Endothelial cell of hepatic sinusoid (primary cell): ENCODE measurements around the gene TTC28.

ENCODE experiments used
- in situ Hi-C: cut with HindIII; loops from 2 replicates; pipeline ENCODE4 v1.10.0; 2017; ENCODE audit warnings: low sequenced_read_pairs

Gene TTC28

DNA sequence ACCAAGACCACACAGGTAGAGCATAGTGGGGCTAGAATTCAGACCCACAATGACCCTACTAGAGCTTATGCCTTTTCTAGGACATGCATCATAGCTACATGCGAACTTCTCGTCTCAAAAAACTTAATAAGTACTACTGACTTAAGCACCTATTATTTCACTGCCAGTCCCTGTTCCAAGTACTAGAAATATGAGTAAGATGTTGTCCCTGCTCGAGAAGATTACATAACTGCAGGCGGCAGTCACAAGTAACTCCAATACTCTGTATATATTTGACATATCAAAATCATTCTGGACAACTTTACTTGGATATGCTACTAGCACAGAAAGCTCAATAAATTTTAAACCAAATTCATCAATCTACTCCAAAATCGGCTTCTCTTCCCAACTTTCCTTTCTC lies 235.0 kb downstream of the TTC28 start:
- in situ Hi-C loops = no loop called here

DNA sequence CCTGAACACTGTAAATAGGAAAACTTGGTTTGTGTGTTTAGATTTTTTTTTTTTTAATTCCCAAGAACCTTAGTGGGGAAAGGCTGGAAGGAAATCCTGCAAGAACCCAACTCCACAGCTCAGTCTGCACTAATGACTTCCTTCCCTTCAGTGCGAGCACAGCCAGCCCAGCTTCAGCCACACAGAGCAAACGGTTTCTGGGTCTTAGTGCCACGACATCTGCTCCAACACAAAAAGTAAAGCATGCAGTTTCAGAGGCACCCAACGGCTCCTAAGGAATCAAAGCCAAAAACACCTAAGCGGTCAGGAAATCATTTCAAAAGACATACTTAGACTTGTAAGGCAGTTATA lies 236.1 kb downstream of the TTC28 start:
- in situ Hi-C loops = no loop called here

DNA sequence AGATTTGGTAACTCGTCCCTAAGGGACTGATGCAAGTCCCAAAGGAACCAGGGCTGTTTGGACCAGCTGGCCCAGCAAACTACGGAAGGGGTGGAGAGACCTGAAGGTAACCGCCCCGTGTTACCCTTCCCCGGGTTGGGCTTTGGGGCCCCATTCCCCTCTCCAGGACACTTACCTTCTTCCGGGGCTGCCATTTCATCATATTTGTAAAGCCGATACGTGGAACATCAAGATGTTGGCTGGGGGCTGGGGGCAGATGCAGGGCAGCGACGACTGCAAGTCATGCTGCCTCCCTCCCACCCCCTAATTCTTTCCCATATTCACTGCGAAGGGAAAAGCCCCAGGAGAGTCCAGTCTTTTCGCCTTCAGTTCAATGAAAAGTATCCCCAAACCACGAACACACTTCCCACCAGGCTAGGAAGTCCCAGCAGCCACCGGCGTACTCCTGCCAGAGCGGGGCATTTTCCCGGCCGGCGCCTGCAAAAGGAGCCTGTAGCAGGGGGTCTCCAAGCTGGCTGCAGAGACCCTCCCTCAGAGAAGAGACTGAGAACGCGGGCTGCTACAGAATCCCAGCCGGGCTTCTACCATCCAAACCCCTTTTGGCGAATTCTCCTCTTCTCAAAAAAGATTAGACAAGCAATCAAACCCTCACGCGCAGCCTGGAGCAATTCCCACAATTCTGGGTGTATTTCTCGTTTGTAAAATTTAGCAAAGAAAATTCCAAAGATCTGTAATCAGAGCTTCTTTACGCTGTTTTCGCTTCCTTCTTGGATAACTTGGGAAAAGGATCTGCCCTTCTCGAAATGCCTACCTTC lies 236.7 kb downstream of the TTC28 start:
- in situ Hi-C loops = no loop called here

DNA sequence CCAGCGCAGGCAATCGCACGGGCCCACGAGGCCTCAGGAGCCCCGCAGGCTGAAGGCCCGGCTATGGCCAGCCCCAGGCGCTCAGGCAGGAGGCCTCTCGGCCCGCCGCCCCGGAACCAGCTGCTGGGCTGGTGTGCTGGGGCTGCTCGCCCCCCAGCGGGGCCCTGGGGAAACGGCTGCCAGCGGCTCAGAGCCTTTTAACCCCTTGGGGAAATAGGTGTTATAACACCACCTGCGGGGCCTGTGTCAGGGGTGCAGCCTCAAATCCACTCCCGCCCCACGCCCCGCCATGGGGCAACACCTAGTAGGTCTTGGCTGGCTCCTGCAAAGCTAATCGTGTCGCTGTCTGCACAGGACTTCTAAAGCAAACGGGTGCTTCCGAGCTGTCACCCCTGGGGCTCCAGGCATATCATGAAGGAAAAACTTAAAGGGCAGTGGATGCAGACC lies 237.4 kb downstream of the TTC28 start:
- in situ Hi-C loops = no loop called here

DNA sequence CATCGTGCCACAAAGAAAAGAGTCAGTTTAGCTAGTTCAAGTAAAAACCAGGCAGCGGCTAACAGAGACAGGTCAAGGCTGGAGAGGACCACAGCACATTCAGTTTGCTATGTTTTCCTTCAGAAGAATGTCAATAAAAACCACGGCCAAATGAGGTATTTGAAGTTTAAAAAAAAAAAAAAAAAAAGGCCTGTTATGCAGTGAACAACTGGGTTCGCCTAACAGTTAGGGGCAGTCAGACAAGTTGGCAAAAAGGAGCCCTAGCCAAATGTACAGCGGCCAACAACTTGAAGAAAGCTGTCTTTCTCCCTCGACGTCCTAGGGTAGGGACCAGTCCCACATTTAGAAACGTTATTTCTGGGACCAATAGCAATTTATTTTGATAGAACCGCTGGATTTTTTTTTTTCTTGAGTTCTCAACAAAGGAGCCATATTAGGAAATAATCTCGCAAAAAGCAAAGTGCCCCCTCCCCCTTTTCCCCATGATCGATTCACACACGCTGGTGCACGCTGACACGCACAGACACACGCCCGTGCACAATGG lies 237.8 kb downstream of the TTC28 start:
- in situ Hi-C loops = no loop called here

DNA sequence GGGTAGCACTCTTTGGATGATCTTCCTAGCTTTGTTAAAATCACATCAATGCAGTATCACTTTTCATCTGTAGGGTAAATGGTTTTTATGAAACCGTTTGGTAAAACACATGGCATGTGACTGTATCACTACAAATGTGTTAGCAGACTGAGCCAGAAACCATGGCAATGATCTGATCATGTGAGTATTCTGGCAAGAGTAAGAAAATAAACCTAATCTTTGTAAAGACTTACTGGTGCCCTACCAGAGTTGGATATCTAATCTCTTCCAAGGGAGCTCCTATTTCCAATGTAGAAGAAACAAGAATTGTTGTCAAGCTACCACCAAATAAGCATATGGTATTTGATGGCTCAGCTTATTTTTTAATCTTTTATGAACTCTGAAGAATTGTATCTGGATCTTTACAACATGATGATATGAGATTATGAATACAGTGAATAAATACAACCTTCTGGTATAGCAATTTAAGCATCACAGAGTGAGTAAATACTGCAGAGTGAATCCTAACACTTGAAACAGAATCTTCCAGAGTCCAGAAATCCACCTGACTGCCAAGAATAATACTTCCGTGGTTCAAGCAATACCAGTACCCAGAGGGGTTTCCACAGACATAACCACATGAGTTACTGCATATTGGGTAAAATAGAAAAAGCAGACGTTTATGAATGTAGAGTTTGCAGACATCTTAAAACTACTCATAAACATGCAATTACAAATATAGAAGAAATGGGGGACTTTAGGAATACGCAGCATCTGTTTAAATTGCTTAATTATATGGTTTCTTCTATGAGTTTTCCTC lies 238.8 kb downstream of the TTC28 start:
- in situ Hi-C loops = no loop called here

DNA sequence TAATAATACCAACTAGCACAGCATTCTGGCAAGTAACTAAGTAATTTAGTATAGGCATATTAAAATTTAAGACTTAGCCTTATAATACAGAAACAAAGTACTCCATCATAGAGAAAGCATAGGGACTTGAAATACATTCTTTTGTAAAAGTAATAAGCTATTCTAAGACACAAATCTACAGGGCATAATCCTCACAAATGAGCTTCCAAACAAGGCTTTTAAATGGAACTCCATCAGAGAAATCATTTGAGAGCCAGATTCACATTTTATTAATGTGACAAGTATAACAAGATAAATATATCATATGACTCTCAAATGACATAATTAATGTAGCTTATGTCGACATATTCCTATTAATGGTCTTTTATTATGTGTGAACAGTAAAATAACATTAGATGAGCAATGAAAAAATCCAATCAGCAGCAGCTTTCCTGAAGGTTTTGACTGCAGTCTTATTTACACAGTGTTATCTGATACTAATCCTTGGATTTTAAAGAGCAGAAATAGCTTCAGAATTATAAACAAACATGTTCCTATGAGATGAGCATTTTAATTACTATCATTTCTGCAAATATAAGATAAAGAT lies 241.4 kb downstream of the TTC28 start:
- in situ Hi-C loops = no loop called here

DNA sequence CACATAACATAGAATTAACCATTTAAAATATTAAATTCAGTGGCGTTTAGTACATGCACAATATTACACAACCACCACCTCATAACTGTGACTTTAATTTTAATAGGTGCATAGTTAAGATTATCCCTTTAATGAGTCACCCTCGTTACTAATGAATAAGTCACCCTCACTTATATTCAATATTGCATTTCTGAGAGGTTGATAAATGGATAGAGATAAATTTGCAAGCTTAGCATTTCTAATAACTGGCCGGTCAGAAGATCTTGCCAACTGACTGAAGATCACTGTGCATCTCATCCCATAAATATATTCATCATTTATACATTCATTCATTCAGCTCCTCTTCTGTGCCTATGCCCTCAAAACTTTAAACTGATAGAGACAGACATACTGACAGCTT lies 243.7 kb downstream of the TTC28 start:
- in situ Hi-C loops = no loop called here

DNA sequence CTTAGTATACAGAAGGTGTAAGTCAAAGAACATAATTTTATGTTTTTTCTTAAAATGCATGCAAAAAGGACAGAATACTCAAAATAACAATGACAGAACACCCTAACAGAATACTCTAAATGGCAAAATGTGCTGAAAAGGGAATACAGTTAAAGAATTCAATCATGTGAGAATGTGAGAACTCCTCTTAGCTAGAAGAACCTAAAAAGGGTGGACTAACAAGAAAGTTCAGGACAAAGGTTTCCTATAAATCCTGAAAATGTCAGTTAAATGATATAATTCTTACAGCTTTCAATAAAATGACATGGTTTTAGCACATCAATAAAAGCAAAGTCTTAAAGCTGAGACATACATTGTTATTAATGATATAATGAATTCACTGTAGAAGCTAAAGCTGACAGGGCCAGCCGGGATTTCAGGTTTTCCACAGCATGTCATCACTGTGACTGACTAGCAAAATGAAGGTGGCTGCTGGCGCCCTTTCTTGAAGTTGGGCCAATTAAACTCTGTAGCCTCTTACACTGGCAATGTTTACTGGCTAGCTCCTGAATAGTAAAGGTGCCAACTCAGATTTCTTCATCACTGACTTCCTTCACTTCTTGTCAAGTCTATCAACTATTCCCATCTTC lies 244.4 kb downstream of the TTC28 start:
- in situ Hi-C loops = no loop called here

DNA sequence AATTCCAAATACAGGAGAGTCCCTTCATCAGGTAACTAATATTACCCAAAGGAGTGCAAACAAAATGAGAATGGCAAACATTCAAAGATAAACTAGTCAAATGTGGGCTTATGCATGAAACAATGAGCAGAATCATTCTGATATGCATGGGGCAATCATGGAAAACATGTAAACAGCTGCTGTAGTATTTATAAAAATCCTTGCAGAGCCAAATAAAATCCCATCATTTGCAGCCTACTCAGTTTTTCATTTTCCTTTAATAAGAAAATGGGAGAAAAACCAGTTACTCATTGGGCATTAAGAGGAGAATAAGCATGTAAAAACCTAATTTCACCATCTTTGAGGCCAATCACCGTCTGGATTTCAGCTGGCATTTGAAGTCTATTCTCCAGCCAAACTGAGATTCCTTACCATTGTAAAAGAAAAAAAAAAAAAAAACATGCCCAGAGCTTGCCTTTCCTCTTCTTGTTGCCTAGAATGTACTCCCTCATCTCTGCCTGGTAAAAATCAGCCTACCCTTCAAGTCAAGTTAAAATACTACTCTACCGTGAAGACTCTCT lies 249.1 kb downstream of the TTC28 start:
- in situ Hi-C loops = no loop called here

DNA sequence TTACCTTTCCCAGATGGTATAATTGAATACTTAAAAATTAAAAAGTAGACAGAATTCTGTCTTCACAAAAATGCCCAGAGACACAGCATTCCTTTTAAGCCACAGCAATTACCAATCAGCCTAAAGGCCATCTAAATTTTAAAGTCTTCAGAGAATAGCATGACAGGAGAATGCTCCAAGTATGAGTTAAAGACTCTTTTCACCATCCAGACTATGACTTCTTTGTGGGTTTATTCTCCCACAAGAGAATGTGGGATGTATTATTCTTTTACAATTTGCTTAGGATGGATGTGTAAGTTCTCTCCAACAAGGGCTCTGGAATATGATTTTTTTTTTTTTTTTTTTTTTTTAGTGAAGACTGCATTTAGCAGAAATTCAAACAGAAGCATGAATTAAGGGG lies 249.9 kb downstream of the TTC28 start:
- in situ Hi-C loops = no loop called here

DNA sequence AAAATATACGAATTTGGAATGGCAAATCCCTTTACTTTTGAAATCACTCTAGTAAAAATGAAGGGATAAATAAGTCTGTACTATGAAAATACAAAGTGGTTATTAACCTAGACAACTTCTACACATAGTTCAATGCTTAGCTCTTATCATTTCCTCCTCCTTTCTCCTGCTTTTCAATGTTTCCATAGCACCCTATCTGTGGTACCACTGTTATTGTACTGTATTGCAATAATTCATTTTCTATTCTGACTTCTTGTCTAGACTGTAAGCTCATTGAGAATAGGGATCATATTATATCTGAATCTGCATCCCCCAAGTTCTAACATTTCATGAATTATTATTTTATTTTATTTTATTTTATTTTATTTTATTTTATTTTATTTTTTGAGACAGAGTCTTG lies 251.4 kb downstream of the TTC28 start:
- in situ Hi-C loops = no loop called here

DNA sequence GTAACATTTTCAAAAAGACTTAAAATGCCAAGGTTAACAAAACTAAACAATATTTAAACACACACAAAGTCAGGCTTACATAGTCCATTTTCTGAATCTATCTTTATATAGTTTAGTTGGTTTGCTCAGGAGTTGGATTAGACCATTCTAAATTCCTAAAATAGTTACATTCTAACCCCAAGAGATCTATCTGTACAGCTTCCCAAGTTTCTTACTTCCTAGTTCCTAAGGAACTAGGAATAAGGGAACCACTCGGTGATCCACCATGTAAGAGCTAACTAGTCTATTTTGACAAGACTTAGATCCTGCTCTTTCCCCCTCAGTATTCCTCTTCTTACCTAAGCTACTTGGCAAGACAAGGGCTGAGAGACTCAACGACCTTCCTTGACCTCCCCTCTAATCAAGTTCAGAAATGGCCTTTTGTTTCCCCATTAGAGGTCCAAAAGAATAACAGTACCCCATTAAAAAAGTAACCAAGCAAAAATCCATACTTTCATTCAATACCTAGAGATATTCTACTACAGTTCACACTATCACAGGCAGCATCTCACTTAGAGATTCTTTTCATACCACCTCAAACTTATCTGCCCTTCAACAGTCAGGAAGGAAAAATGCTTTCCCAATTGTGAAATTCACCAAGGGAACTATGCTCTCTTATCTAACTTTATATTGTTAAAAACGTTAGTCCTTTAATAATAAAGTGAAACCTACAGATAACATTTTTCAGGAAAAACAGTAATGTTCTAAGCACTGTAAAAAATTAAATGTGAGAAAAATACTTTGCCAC lies 253.1 kb downstream of the TTC28 start:
- in situ Hi-C loops = no loop called here

DNA sequence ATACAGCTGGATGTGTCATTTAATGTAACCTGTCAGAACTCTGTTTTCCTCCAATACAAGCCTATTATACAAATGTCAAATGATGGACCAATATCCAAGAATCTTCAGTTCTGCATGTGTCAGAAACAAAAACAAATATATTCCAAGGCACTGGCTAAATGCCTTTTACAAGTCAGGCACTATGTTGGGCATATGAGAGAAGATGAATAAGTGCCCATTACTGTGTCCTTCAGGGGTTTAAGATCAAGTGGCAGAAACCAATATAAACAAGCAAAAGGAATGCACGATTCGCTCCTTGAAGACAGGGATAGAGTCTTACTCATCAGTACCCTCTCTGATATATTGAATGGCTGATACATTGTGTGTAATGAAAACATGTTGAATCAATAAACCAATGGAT lies 254.4 kb downstream of the TTC28 start:
- in situ Hi-C loops = no loop called here

DNA sequence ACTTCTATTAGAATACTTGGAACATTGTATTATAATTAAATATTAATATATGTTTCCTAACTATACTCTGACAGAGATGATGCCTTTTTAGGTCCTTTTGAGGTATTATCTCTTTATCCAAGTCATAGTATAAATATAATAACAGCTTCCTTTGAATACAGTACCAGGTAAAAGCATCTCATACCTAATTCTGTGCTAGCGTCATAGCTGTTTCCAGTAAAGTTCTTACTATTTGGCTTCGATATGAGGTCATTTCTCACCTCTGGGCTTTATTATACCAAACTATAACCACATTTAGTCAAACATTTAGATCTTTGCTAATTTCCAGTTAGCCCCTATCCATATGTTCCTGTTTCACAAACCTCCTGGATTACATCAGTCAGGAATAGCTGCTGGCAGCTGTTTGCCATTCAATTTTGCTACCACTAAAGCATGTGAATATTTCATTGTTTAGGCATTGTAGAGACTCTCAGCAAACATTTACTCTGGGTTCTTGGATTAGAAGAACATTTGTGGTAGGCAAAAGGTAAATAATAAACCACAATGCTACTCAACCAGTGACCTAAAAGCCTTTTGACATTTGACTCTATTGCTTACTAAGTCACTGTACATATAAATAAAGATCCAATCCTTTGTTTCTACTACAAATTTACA lies 255.1 kb downstream of the TTC28 start:
- in situ Hi-C loops = no loop called here

DNA sequence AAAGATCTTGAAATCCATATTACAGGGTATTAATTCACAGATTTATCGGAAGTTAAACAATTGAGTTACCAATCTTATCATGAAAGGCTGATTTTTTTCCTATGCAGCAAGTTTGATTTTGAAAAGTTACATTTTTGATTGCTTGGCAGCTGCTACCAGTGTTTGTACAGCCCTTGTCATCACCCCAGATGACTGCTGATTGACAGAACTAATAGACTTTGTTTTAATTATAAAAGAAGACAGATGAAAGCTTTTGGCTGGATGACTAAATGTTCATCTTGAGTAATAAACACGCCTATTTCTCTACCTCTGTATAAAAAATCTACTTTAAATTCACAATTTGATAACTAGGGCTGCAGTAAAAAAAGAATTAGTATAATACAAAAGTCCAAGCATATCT lies 259.7 kb downstream of the TTC28 start:
- in situ Hi-C loops = no loop called here

DNA sequence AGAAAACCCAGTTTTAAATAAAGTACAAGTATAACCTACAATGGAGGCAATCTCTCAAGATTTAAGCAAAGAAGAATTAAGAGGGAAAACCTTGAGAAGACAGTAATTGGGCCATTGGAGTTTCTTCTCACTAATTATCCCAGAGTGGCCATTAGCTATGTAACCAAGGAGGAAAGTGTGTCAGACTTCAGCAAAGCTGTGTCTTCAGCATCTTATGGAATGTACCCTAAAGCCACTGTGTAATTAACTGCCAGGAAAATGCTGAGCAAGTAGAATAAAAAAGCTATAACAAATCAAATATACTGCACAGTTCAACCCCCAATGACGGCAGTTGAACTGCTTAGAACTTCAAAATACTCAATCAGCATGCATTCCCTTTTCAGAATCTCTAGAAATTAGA lies 261.6 kb downstream of the TTC28 start:
- in situ Hi-C loops = no loop called here

DNA sequence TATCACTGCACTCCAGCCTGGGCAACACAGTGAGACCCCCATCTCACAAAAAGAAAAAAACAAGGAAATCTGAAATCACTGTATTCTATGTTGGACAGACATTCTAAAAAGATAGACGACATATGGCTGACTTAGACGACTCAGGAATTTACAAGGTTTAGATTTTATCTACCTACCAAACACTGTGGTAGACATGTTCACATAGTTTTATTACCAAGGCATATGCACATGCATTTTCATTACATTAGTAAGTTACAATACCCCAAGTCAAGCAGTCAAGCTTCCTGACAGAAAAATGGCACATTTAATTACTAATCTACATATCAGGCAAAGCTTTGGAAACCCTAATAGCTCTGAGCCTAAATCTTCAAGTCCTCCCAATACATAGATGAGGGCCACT lies 262.2 kb downstream of the TTC28 start:
- in situ Hi-C loops = no loop called here

DNA sequence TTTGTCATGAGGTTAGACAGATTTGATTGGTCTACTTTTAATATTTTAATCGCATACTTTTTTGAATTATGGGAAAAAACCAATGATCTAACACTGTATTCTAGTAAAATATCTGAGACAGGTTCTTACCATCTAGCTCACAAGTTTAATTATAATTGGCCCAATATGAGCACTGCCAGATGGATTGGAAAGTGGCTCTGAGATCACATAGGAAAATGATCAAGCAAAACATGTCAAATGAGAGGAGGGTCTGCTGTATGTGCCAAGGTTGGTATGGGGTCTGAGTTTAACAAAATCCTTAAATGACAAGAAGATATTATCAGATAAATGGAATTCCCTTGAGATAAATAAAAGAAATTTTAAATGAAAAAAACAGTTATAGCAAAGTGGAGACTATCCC lies 264.7 kb downstream of the TTC28 start:
- in situ Hi-C loops = no loop called here
